ENCODE measurements around the gene CHP2. TPM values are rescaled to one million over a fixed set of nuclear protein-coding genes. Genes with fewer than 3 reads are reported as not detected.
"Not testable (repeated sequence)": the region's sequence is repeated elsewhere in the genome, so short reads cannot be mapped to it uniquely, and the experiment has no call there.

Gene CHP2
- 1 to 10 TPM in 2 of 10 donors, under 1 TPM in 5, not detected in 3; 0.07 to 4.2 (median 0.14) TPM for polyA plus RNA-seq (ENCODE audit: insufficient read length in 10 of 10)
- long read RNA-seq, donor 1, result 0 reads
- long read RNA-seq, donor 2, result 0 reads
- long read RNA-seq, donor 3, result 0 reads
- long read RNA-seq, donor 4, result 0 reads
- long read RNA-seq, donor 5, result 0 reads
- long read RNA-seq, donor 6, result 0 reads
- long read RNA-seq, donor 7, result 0 reads
- long read RNA-seq, donor 8, result 0 reads
- long read RNA-seq, donor 9, result 0 reads

DNA sequence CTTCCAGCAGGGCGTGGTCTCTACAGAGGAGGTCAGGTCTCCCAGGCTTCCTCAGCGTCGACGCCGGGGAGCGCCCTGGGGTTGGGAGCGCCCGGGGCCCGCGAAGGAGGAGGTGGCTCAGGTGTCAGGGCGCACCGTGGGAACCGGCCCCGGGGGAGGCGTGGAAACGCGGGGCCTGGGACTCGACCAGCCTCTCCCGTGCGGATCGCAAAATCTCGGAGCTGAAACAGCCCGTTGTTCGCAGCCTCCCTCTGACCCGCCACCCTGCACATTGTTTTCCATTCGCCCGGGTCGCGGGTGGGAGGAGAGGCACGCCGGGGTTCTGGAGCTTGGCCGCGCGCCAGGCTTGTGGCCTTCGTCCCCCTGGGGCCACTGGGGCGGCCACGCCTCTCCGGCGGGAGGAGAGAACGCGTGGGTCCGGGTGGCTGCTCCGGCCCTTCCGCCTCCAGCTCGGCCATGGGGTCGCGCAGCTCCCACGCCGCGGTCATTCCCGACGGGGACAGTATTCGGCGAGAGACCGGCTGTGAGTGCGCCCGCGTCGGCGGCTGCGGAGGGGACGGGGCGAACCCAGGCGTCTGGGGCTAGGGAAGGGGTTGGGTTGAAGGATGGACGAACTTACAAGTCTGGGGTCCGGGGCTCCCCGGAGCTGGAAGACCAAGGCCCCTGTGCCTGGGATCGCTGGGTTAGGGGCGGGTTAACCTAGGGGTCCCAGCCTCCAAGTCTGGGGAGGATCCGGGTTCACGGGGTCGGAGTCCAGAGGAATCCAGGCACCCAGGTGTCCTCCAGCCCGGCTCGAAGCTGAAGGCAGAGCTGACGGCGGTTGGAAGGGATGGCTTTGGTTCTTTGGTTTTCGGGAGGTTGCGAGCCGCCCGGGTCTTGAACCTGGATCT is at the start of gene CHP2:
CHP2 (plus strand) TSS at position 433 of the 890 bp plus-strand sequence; CDS start at position 457, 24 bp downstream.
- DNase-seq, result peak in 1 of 3 donors; percentile 7

GRCh38 chr16:23705517-23705902 is 49.3 kb upstream of the CHP2 start:
- no peak for DNase-seq

GRCh38 chr16:23706439-23706838 is 48.4 kb upstream of the CHP2 start:
- no peak for DNase-seq

DNA sequence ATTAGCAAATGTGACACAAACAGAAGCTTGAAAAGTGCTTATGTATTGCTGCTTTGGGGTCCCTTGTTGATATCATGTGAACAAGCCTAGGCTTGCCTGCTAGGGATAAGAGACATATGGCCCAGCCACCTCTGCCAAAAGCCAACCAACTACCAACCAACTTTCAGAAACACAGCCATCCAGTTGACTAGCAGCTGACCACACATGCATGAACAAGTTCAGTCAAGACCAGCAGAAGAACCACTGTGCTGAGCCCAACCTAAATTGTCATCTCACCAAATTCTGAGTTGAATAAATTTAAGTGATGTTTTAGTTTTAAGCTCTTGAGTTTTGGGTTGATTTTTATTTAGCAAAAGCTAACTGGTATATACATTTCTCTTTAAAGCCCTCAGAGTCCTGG is 45.3 kb upstream of the CHP2 start:
- no peak for DNase-seq

DNA sequence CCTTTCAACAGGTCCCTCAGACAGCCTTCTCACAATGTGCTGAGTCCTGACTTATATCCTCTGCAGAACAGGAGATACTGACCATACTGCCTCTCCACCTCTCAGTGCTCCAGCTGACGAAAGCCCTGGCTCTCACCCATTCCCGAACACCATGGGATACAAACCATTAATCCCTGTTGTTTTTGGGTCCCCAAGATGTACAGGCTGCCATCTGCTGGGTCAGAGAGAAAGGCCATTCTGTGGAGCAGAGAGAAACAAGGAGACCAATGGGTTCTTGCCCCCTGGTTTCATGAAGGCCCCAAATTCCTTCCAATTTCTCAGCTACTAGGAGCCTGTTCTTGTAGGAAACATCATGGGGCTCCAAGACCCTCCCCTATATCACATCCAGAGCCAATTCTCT is 44.8 kb upstream of the CHP2 start:
- DNase-seq, result no peak

- DNase-seq, result no peak
Observed at GRCh38 chr16:23710504-23710903, 44.3 kb upstream of the CHP2 start.

DNA sequence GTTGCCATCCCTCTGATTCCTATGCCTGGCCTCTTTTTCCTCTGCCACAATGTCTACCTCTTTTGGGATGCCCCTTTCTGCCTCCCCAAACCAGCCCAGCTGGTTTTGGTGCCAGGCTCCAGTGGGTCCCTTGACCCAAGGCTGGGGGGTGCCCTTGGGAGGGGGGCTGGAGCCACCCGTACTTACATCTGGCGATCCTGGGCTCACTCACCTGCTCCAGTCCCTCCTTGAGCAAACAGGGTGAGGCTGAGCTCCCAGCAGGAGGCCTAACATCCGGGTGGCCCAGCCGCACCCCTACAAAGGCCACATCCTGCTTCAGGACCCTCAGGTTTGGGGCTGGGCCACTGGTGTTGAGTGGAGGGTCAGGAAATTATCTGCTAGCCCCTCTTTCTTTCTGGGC is 43.0 kb upstream of the CHP2 start:
- DNase-seq, result no peak

DNA sequence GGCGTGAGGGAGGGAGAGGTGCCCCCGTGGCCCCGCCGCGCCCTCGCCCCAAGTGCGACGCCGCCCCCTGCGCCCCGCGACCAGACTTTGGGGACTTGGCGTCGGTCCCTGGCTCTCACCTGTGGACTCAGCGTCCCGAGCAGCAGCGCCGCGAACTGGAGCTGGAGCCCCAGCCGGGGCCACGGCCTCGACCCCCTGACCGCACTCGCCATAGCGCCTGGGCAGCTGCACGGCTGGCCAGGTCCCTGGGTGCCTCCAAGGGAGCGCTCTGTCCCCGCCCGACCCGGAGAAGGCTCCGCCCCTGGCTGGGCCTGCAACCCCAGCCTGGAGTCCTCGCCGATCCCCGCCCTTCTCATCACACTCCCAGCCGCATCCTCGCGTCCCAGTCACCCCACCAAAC is 41.9 kb upstream of the CHP2 start, which contains the start of gene ERN2:
ERN2 (minus strand) TSS at position 247 of the 400 bp plus-strand sequence; CDS start at position 212, 35 bp downstream.
- no peak for DNase-seq

DNA sequence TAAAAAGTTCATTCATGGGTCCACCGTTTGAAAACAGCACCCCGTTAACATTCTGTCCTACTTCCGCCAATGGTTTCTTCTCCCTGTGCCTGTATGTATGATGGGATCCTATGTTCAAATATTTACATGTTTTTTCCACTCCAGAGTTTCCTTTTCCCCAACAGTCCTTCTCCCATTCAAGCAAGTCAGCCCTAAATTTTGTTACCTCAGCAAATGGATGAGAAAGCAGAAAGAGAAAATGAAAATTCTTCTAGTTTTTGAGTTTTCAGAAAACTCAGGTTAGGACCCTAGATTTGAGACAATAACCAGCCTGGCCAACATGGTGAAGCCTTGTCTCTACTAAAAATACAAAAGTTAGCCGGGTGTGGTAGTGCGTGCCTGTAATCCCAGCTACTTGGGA is 38.3 kb upstream of the CHP2 start:
- no peak for DNase-seq

DNA sequence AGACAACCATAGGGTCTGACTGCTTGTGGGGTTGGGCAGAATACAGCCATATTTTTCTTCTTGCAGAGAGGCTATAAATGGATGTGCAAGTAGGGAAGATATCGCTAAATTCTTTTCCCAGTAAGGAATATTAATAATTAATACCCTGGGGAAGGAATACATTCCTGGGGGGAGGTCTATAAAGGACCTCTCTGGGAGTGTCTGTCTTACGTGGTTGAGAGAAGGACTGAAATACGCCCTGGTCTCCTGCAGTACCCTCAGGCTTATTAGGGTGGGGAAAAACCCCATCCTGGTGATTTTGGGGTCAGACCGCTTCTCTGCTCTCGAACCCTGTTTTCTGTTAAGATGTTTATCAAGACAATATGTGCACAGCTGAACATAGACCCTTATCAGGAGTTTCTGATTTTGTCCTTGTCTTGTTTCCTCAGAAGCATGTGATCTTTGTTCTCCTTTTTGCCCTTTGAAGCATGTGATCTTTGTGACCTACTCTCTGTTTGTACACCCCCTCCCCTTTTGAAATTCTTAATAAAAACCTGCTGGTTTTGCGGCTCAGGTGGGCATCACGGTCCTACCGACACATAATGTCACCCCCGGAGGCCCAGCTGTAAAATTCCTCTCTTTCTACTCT is 32.1 kb upstream of the CHP2 start:
- DNase-seq, result not testable (repeated sequence)

GRCh38 chr16:23724096-23724784 is 30.6 kb upstream of the CHP2 start:
- no peak for DNase-seq

DNA sequence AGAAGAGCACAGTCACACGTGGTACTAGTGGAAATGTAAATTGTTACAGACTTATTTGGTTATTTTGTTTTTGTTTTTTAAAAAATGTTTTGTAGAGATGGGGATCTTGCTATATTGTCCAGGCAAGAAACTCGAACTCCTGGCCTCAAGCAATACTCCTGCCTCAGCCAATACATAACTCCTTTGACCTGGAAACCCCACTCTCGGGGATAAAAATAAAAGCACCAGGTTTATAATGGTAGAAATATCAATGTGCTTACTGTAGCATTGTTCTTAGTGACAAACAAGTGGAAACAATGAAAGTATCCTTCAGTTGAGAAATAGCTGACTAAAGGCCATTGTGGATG is 30.1 kb upstream of the CHP2 start:
- DNase-seq, result no peak

DNA sequence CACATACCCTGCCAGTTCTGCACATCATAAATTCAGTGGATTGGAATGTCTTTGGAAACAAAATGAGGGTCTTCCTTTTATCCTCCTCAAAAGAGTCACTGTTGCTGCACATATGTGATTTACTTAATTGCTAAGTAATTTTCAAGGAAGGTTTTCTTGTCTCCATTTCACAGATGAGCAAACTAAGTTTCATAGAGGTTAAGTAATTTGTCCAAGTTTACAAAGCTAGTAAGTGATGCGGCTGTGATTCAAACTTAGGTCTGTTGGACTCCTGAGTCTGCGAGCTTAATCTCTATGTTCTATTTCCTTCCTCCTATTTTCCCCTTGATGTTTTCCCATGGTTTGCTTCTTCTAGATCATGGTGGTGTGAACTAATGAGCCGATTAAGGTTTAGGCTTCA is 28.1 kb upstream of the CHP2 start:
- no peak for DNase-seq

DNA sequence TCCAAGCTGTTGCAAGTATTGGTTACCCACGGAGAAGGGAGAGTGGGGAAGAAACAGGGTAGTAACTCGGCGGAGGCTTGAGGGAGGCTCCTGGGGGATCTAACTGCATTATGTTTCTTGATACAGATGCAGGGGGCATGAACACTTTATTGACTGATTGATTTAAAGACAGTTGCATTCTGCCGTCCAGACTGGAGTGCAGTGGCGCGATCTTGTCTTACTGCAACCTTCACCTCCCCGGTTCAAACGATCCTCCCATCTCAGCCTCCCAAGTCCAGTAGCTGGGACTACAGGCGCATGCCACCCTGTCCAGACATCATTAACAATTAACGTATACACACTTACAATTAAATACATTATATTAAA is 26.7 kb upstream of the CHP2 start:
- no peak for DNase-seq

DNA sequence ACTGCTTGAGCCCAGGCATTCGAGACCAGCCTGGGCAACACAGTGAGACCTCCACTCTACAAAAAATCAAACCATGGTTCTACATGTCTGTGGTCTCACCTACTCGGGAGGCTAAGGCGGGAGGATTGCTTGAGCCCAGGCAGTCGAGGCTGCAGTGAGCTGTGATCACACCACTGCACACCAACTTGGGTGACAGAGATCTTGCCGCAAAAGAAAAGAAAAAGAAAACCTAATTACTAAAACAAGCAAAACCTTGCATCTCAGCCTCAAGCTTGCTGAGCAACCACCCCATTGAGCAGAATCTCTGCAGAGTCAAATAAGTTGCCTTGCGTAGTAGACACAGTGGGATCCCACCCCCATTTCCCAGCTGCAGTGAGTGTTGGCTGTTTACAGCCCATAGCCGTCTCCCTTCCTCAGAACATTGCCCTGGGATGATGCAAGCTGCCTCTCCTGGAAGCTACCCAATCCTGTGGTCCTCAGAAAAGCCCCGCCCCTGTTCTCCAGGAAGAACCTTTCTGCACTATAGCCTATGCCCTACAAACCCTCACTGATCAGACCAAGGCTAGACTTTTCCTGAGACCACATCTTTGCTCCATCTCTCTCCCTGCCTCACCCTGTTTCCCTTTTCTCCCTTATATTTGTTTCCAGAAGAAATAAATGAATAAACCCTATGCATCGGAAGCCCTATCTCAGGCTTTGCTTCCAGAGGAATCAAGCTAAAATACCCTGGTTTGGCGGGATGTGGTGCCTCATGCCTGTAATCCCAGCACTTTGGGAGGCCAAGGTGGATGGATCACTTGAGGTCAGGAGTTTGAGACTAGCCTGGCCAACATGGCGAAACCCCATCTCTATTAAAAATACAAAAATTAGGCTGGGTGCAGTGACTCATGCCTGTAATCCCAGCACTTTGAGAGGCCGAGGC is 25.1 kb upstream of the CHP2 start:
- DNase-seq, result no peak

DNA sequence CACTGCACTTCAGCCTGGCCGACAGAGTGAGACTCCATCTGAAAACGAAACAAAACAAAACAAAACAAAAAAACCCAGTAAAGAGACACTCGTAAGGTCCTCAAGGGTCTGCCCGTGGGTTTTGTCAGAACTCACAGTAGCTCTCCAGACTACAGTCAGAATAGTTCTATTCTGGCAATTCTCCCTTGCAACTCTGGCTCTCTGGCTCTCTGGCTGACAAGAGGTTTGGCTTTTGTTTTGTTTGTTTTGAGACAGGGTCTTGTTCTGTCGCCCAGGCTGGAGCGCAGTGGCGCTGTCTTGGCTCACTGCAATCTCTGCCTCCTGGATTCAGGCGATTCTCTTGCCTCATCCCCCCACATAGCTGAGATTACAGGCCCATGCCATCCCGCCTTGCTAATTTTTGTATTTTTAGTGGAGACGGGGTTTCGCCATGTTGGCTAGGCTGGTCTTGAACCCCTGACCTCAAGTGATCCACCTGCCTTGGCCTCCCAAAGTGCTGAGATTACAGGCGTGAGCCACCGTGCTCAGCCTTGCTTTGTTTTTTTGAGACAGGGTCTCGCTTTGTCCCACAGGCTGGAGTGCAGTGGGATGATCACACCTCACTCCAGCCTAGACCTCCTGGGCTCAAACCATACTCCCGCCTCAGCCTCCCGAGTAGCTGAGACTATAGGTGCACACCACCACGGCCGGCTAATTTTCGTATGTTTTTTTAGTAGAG is 20.5 kb upstream of the CHP2 start:
- DNase-seq, result no peak

- DNase-seq, result not testable (repeated sequence)
Observed at GRCh38 chr16:23737423-23738028, 17.3 kb upstream of the CHP2 start.

DNA sequence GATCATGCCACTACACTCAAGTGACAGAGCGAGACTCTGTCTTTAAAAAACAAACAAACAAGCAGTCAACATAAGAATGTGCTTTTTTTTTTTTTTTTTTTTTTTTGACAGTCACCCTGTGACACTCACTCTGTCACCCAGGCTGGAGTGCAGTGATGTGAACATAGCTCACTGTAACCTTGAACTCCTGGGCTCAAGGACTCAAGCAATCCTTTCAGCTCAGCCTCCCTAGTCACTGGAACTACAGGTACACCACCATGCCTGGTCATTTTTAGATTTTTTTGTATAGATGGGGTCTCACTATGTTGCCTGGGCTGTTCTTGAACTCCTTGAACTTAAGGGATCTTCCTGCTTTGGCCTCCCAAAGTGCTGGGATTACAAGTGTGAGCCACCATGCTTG is 15.3 kb upstream of the CHP2 start:
- no peak for DNase-seq

DNA sequence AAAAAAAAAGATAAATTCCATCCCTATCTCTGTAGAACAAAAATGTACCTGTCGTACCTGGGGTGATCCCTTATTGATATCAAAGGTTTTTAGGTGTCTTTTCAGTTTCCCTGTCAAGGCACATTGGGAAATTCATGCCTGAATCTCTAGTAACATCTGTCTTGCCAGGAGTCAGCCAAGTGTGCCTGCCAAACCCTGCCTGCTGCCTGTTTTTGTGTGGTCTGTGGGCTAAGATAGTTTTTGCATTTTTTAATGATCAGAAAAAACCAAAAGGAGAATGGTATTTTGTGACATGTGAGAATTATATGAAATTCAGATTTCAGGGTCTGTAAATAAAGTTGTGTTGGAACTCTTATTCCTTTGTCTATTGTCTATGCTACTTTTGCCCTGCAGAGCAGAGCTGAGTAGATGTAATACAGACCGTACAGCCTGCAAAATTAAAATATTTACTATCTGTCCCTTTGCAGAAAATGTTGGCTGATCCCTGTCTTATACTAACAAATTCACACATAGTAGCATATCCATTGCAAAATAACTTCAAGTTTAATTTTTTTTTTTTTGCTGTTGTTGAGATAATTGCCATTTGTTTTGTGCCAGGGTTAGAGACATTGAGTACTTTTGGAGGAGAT is 13.0 kb upstream of the CHP2 start:
- no peak for DNase-seq

DNA sequence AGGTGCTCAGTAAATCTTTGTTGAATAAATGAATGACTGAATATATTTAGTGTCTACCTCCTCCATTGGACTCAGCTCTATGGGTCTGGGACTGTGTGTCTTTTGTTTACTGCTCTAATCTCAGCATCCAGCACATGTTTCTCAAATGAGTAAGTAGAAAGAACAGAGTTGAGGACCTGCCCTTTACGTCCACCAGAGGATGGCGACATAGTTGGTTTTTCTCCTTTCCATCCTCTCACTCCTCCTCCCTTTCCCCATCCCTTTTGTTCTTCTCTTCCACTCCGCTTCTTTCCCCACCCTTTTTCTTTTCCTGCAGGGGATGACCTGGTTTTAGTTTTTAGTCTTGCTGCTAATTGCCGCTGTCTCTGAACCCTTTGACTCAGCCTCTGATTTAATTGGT is 12.1 kb upstream of the CHP2 start:
- DNase-seq, result no peak

Measured in muscle of back (tissue), 13 donors.